Hepatocyte (in vitro differentiated cells): ENCODE results near the gene NPDC1. TPM values are rescaled to one million over a fixed set of nuclear protein-coding genes. Genes with fewer than 3 reads are reported as not detected.

Source experiments
- DNase-seq: peaks from one replicate; pipeline ENCODE4 v3.0.0-alpha.2; 2016; ENCODE audit warnings: low spot score
- H2AFZ ChIP-seq: fragments of 200-600 bp; sonication (generic); 2 replicates; pipeline ENCODE4 v1.6.0; 2016; ENCODE audit warnings: antibody characterized with exemption, mild to moderate bottlenecking
- H3K27ac ChIP-seq: fragments of 200-600 bp; sonication (generic); 2 replicates; pipeline ENCODE4 v1.5.1; 2016; ENCODE audit warnings: mild to moderate bottlenecking
- H3K27me3 ChIP-seq: fragments of 200-600 bp; sonication (generic); 2 replicates; pipeline ENCODE4 v1.6.1; 2016
- H3K36me3 ChIP-seq: fragments of 200-600 bp; sonication (generic); replicated peaks from 2 replicates; pipeline ENCODE4 v1.5.1; 2016; ENCODE audit warnings: low read depth; ENCODE audit not compliant: insufficient read depth
- H3K4me1 ChIP-seq: fragments of 200-600 bp; sonication (generic); 2 replicates; pipeline ENCODE4 v1.5.1; 2016; ENCODE audit warnings: mild to moderate bottlenecking, moderate library complexity; ENCODE audit not compliant: insufficient read depth
- H3K4me2 ChIP-seq: fragments of 200-600 bp; sonication (generic); 2 replicates; pipeline ENCODE4 v1.6.0; 2016
- H3K4me3 ChIP-seq: fragments of 200-600 bp; sonication (generic); 2 replicates; pipeline ENCODE4 v1.5.1; 2016; ENCODE audit warnings: mild to moderate bottlenecking
- H3K79me2 ChIP-seq: fragments of 200-600 bp; sonication (generic); 2 replicates; pipeline ENCODE4 v1.6.0; 2017; ENCODE audit warnings: mild to moderate bottlenecking
- H3K9me2 ChIP-seq: fragments of 200-600 bp; sonication (generic); replicated peaks from 2 replicates; pipeline ENCODE4 v1.6.0; 2017; ENCODE audit warnings: mild to moderate bottlenecking; ENCODE audit not compliant: insufficient read depth
- H3K9me3 ChIP-seq: fragments of 200-600 bp; sonication (generic); 2 replicates; pipeline ENCODE4 v1.5.1; 2016; ENCODE audit warnings: low read depth, mild to moderate bottlenecking
- H4K20me1 ChIP-seq: fragments of 200-600 bp; sonication (generic); 2 replicates; pipeline ENCODE4 v1.6.0; 2016; ENCODE audit warnings: mild to moderate bottlenecking; ENCODE audit not compliant: insufficient read depth, poor library complexity, severe bottlenecking
- CTCF ChIP-seq: fragments of 200-600 bp; sonication (generic); IDR thresholded peaks from 2 replicates; pipeline ENCODE4 v1.5.1; 2016; ENCODE audit warnings: antibody characterized with exemption, mild to moderate bottlenecking; ENCODE audit not compliant: poor library complexity
- EZH2 ChIP-seq: fragments of 200-600 bp; sonication (generic); IDR thresholded peaks from 2 replicates; pipeline ENCODE4 v1.6.1; 2016; ENCODE audit warnings: antibody characterized with exemption, mild to moderate bottlenecking, borderline replicate concordance
- EZH2phosphoT487 ChIP-seq: fragments of 200-600 bp; sonication (generic); IDR thresholded peaks from one replicate; pipeline ENCODE4 v1.6.1; 2018; ENCODE audit warnings: antibody characterized with exemption, mild to moderate bottlenecking, low read depth, moderate library complexity; ENCODE audit not compliant: unreplicated experiment, severe bottlenecking
- WGBS: methylation state at CpG from one replicate; pipeline ENCODE4 v1.1.6; 2016; ENCODE audit warnings: low lambda C conversion rate; ENCODE audit errors: missing lambda C conversion rate; 5-methylcytosine and 5-hydroxymethylcytosine counted together
- polyA plus RNA-seq: library from polyadenylated mRNA; unstranded; fragments of >200 nt; fragmentation: Nextera tagmentation; extraction: Ambion mirVana; gene quantifications from 2 replicates; pipeline ENCODE4 v1.2.1, GENCODE V29; 2016
- total RNA-seq: library from RNA; depleted of rRNA; stranded (reverse); fragments of >200 nt; gene quantifications from 2 replicates; pipeline ENCODE4 v1.2.3, GENCODE V29; 2014

NPDC1 gene
- total and polyA plus RNA-seq, 2 experiments from 2014 or later, result 12.7 to 72.7 TPM

GRCh38 chr9:137030006-137030405 lies 16.0 kb downstream of the NPDC1 start:
- H3K79me2 ChIP-seq, result no peaks in the 10 kb centered on the region
- peaks cover 20% of the 10 kb centered on the region for H3K4me1 ChIP-seq
- no peaks in the 10 kb centered on the region for H3K9me2 ChIP-seq
- H3K27me3 ChIP-seq, result no peaks in the 10 kb centered on the region
- no peaks in the 10 kb centered on the region for H4K20me1 ChIP-seq
- no peak overlapping the region for H3K27ac ChIP-seq
- H3K4me2 ChIP-seq, result no peak overlapping the region
- no peak overlapping the region for H2AFZ ChIP-seq
- no peaks in the 10 kb centered on the region for H3K36me3 ChIP-seq
- WGBS, result 86% methylated on average over 14 of the region's 15 CpGs
- no peak overlapping the region for H3K4me3 ChIP-seq
- TF ChIP-seq EZH2, result no peak
- no peak for TF ChIP-seq CTCF
- no peak for TF ChIP-seq EZH2phosphoT487
- no peak for DNase-seq
- H3K9me3 ChIP-seq, result no peaks in the 10 kb centered on the region

GRCh38 chr9:137029058-137029936 lies 16.7 kb downstream of the NPDC1 start:
- Histone ChIP-seq H3K27me3 (no peaks in the 10 kb centered on the region), H3K27ac (peak overlapping the region; percentile 72), H4K20me1 (no peaks in the 10 kb centered on the region), H2AFZ (no peak overlapping the region), H3K79me2 (no peaks in the 10 kb centered on the region), H3K36me3 (no peaks in the 10 kb centered on the region), H3K4me2 (peak overlapping the region; percentile 100), H3K4me1 (peaks cover 20% of the 10 kb centered on the region), H3K4me3 (no peak overlapping the region), H3K9me2 (no peaks in the 10 kb centered on the region), H3K9me3 (no peaks in the 10 kb centered on the region)
- DNase-seq, result peak; percentile 83
- TF ChIP-seq EZH2, result no peak
- peak; percentile 81 for TF ChIP-seq CTCF
- WGBS, result 48% methylated on average over 19 of the region's 19 CpGs

- H3K79me2 ChIP-seq, result no peaks in the 10 kb centered on the region
- WGBS, result 3% methylated on average over 81 of the region's 98 CpGs
- H3K9me3 ChIP-seq, result no peaks in the 10 kb centered on the region
- peak; percentile 91 for DNase-seq
- H3K4me2 ChIP-seq, result peak overlapping the region; percentile 100
- H2AFZ ChIP-seq, result peak overlapping the region; percentile 100
- H4K20me1 ChIP-seq, result no peaks in the 10 kb centered on the region
- H3K27me3 ChIP-seq, result no peaks in the 10 kb centered on the region
- TF ChIP-seq CTCF, result peak; percentile 42
- TF ChIP-seq EZH2phosphoT487, result no peak
- no peak for TF ChIP-seq EZH2
- peaks cover 20% of the 10 kb centered on the region for H3K4me1 ChIP-seq
- peak overlapping the region; percentile 72 for H3K27ac ChIP-seq
- H3K9me2 ChIP-seq, result no peaks in the 10 kb centered on the region
- no peaks in the 10 kb centered on the region for H3K36me3 ChIP-seq
- peak overlapping the region; percentile 85 for H3K4me3 ChIP-seq
These were observed 17.5 kb downstream of the NPDC1 start for GRCh38 chr9:137028263-137029057.
